Peyer's patch (tissue), 4 donors: ENCODE results near the gene THAP5. TPM values are rescaled to one million over a fixed set of nuclear protein-coding genes. Genes with fewer than 3 reads are reported as not detected.

Source experiments
- DNase-seq, 3 donors: peaks; one replicate each; pipeline ENCODE4 v3.0.0-alpha.2; 2017 to 2019
- H3K27ac ChIP-seq, 4 donors: fragments of 200-600 bp; sonication (generic); one replicate each; pipeline ENCODE4 v1.5.1; 2016 to 2019
- H3K27me3 ChIP-seq, 2 donors: fragments of 200-600 bp; sonication (generic); one replicate each; pipeline ENCODE4 v1.5.1; 2019
- H3K36me3 ChIP-seq, 3 donors: fragments of 200-600 bp; sonication (generic); one replicate each; pipeline ENCODE4 v1.5.1; 2016 to 2019
- H3K4me1 ChIP-seq, 4 donors: fragments of 200-600 bp; sonication (generic); one replicate each; pipeline ENCODE4 v1.5.1; 2016 to 2019
- H3K4me3 ChIP-seq, 4 donors: fragments of 200-600 bp; sonication (generic); 1 replicate in 3 of 4; 2 replicates in 1 of 4; pipeline ENCODE4 v1.5.1; 2016 to 2019; ENCODE audit warnings: mild to moderate bottlenecking in 1 of 4
- H3K9me3 ChIP-seq, 4 donors: fragments of 200-600 bp; sonication (generic); one replicate each; pipeline ENCODE4 v1.5.1; 2016 to 2019; ENCODE audit warnings: mild to moderate bottlenecking in 1 of 4
- POLR2A ChIP-seq, 2 donors: fragments of 450-650 bp; IDR thresholded peaks; one replicate each; pipeline ENCODE4 v1.5.1; 2017; ENCODE audit warnings: antibody characterized with exemption in 2 of 2, mild to moderate bottlenecking in 2 of 2, moderate library complexity in 2 of 2
- total RNA-seq, 4 donors: library from RNA; depleted of rRNA; stranded (reverse); fragments of >200 nt; gene quantifications; one replicate each; pipeline ENCODE4 v1.1.0, GENCODE V29; 2016
- TF ChIP-seq, protein P1 (sequence below), 6 experiments: fragments of 450-650 bp in 4 of 6; fragments of 200-600 bp in 2 of 6; sonication (generic) in 1 of 6; IDR thresholded peaks; one replicate each; pipeline ENCODE4 v1.5.1; 2017 to 2019; ENCODE audit warnings: antibody characterized with exemption in 6 of 6, mild to moderate bottlenecking in 3 of 6, moderate library complexity in 1 of 6

THAP5 gene
- total RNA-seq, 4 donors from 2014 or later = 13.0 to 36.3 (median 20.4) TPM

DNA sequence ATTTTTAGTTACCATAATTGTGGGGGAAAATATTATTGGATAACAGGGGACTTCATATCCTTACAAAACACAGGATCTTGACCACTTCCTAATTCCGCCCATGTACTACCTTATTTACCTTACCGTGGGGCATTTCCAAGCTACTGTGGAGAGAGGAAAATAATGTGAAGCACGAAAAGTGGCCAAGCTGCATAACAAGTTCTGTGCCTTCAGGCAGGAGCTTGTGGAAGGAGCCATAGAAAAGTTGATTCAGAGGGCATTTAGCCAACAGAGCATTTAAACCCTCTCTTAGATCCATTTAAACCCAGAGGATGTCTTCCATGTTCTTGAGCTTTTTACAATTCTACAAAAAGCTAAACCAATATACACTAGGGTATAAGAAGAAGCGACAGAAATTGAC, 41.8 kb upstream of the THAP5 start:
- TF ChIP-seq POLR2A (IDR thresholded peaks at IDR 0.05) = no peak
- TF ChIP-seq, protein P1, sequence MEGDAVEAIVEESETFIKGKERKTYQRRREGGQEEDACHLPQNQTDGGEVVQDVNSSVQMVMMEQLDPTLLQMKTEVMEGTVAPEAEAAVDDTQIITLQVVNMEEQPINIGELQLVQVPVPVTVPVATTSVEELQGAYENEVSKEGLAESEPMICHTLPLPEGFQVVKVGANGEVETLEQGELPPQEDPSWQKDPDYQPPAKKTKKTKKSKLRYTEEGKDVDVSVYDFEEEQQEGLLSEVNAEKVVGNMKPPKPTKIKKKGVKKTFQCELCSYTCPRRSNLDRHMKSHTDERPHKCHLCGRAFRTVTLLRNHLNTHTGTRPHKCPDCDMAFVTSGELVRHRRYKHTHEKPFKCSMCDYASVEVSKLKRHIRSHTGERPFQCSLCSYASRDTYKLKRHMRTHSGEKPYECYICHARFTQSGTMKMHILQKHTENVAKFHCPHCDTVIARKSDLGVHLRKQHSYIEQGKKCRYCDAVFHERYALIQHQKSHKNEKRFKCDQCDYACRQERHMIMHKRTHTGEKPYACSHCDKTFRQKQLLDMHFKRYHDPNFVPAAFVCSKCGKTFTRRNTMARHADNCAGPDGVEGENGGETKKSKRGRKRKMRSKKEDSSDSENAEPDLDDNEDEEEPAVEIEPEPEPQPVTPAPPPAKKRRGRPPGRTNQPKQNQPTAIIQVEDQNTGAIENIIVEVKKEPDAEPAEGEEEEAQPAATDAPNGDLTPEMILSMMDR (IDR thresholded peaks at IDR 0.05) = no peak
- no peaks in the 10 kb centered on the region for H3K27me3 ChIP-seq

DNA sequence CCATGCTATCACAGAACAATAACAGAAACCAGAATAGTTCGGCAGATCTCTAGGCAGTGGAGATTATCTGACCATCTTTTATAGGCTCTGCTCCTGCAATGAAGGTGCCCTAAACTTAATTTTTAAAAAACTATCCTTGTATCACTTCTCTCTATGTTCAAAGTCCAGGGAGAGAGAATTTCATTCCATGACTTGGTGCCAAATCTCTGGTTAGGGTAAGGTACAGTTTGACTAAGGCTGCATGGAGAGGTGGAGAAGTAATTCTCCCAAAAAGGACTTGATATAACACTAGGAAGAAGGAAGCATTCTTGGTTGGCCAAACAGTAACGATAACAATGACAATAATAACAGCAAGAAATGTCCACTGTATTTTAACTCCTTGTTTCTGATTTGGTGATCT, 40.1 kb upstream of the THAP5 start:
- no peaks in the 10 kb centered on the region for H3K27me3 ChIP-seq
- DNase-seq = no peak
- H3K4me1 ChIP-seq = no peaks in the 10 kb centered on the region
- no peaks in the 10 kb centered on the region for H3K36me3 ChIP-seq
- no peaks in the 10 kb centered on the region for H3K9me3 ChIP-seq
- TF ChIP-seq POLR2A (IDR thresholded peaks at IDR 0.05) = no peak
- TF ChIP-seq, protein P1 (IDR thresholded peaks at IDR 0.05) = no peak
- no peak overlapping the region for H3K4me3 ChIP-seq
- H3K27ac ChIP-seq = no peak overlapping the region

More for the DNA sequence above, 41.8 kb upstream of the THAP5 start:
- Histone ChIP-seq H3K9me3 (no peaks in the 10 kb centered on the region), H3K36me3 (no peaks in the 10 kb centered on the region), H3K27ac (no peak overlapping the region), H3K4me3 (no peak overlapping the region), H3K4me1 (no peaks in the 10 kb centered on the region)
- no peak for DNase-seq

- Histone ChIP-seq H3K4me3 (no peak overlapping the region), H3K27ac (no peak overlapping the region), H3K4me1 (no peaks in the 10 kb centered on the region), H3K36me3 (no peaks in the 10 kb centered on the region), H3K9me3 (no peaks in the 10 kb centered on the region), H3K27me3 (no peaks in the 10 kb centered on the region)
- no peak for TF ChIP-seq POLR2A (IDR thresholded peaks at IDR 0.05)
- TF ChIP-seq, protein P1 (IDR thresholded peaks at IDR 0.05) = no peak
- DNase-seq = no peak
Observed at GRCh38 chr7:108605559-108606201, 36.2 kb upstream of the THAP5 start.

DNA sequence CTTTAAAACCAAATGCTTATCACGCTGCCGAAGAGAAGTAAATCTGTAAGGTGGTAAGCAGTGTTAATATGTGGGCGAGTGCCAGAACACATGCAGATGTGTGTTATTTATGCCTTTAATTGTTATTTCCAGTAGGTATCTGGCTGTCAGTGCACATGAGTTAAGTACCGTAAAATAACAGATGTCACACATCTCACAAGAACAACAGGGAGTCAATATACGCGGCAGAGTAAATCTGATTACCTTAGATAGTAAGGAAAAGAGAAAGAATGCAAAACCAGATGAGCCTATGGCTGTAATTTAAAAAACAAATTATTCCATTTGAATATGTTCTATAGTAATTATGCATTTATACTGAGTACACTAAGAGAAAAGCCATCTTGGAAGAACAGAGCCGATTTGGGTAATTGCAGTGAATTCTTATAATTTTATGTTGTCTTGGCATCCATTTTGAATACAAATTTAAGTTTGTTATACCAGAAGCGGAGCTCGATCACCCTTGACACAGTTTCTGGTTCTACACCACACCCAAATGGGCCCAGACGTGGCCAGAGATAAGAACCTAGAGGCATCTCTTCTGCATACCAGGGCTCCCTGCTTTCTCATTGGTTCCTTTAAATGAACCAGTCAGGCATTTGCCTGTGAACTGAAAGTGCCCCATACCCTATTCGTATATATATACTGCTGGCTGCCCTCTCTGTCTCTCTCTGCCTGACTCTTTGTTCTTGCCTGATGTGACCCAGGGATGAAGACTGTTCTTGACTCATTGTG, 35.0 kb upstream of the THAP5 start:
- H3K4me1 ChIP-seq = no peaks in the 10 kb centered on the region
- no peak overlapping the region for H3K4me3 ChIP-seq
- H3K36me3 ChIP-seq = no peaks in the 10 kb centered on the region
- H3K9me3 ChIP-seq = no peaks in the 10 kb centered on the region
- DNase-seq = no peak
- TF ChIP-seq, protein P1 (IDR thresholded peaks at IDR 0.05) = no peak
- no peak for TF ChIP-seq POLR2A (IDR thresholded peaks at IDR 0.05)
- no peak overlapping the region for H3K27ac ChIP-seq
- H3K27me3 ChIP-seq = no peaks in the 10 kb centered on the region

DNA sequence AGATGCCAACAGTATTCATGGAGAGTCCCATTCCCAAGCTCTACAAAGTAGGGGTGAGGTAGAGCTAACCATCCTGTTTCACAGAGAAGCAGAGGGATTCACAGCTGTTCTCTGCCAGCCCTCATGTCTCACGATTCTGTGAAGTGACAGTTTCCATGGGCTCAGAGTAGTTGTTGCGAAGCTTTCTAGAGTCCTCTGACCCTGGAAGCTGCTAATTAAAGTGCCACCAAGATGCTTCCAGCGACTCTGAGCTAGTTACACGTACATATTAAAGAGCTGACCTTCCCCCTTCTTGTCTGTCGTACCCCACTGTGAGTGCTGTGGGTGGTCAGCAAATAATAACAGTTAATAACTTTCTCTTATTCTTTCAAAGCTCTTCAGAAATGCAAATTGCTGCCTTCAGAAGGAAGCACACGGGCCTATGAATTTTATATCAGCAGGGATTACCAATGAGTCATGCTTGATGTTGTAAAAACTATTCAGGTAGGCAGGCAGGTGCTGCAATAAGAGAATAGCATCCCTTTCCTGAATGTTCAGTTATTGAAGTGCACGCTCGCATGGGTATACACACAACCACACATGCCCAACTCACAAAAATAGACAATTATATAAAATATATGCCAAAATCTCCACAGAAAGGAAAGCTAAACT, 34.3 kb upstream of the THAP5 start:
- TF ChIP-seq, protein P1 (IDR thresholded peaks at IDR 0.05) = no peak
- no peak for TF ChIP-seq POLR2A (IDR thresholded peaks at IDR 0.05)
- DNase-seq = no peak
- no peaks in the 10 kb centered on the region for H3K4me1 ChIP-seq
- no peaks in the 10 kb centered on the region for H3K9me3 ChIP-seq
- no peak overlapping the region for H3K27ac ChIP-seq
- no peaks in the 10 kb centered on the region for H3K36me3 ChIP-seq
- no peak overlapping the region for H3K4me3 ChIP-seq
- no peaks in the 10 kb centered on the region for H3K27me3 ChIP-seq
